SH-SY5Y (cell line): ENCODE results near the gene TBC1D19.

ENCODE experiments used
- GATA2 ChIP-seq: IDR thresholded peaks from 2 replicates; pipeline ENCODE4 v1.6.1; 2011; ENCODE audit warnings: mild to moderate bottlenecking, low read depth, low read length
- GATA3 ChIP-seq: IDR thresholded peaks from 2 replicates; pipeline ENCODE4 v1.6.1; 2011; ENCODE audit warnings: low read depth, mild to moderate bottlenecking, low read length, moderate library complexity

Gene TBC1D19

DNA sequence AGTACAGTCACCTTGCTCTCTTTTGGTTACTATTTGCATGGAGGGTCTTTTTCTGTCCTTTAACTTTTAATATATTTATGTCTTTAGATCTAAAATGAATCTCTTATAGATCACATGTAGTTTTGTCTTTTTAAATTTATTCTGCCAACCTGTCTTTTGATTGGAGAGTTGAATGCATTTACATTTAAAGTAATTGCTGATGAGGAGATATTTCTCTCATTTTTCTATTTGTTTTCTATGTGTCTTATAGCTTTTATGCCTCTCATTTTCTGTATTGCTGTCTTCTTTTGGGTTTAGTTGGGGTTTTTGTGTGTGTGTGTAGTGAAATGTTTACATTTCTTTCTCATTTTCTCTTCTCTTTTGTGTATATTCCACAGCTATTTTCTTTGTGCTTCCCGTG, 123.5 kb downstream of the TBC1D19 start:
- no peak for TF ChIP-seq GATA3
- no peak for TF ChIP-seq GATA2

DNA sequence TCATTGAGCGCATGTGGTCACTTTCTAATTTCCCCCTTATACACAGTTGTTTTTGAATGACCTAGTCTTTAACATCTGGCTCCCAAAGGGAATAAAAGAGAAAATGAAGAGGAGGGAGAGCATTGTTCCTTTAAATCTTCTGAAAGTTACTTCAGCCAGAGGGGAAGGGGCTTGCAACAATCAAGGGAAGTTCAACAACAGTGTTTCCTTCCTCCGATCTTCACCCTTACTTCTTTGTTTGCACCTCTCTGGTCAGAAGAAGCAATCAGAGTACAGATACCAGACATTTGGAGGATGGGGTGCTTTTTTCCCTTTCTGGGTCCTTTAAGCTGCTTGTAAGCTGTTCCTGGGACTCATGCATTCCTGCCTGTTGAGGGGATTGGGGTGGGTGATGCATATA, 125.4 kb downstream of the TBC1D19 start:
- TF ChIP-seq GATA3 (no peak), GATA2 (no peak)

DNA sequence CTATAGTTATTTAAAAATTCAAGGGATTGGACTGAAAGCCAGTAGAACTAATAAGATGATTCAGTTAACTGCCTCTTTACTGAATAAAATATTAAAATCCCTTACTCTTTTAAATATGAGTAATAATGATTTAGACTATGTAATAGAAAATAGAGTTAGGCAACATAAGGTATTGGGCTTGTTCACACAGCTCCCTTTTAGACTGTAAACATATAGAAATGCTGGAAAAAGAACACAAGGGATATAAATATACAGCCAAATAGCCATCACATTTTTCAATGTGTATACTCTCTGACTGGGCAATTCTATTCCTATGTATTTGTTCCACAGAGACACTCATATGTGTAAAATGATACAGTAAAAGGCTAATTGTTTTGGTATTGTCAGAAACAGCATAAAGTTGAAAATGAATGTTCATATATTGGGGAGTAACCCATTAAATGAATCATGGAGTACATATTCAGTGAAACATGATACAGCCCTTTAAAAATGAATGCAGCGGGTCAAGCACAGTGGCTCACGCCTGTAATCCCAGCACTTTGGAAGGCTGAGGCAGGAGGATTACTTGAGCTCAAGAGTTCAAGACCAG, 129.8 kb downstream of the TBC1D19 start:
- no peak for TF ChIP-seq GATA3
- no peak for TF ChIP-seq GATA2

DNA sequence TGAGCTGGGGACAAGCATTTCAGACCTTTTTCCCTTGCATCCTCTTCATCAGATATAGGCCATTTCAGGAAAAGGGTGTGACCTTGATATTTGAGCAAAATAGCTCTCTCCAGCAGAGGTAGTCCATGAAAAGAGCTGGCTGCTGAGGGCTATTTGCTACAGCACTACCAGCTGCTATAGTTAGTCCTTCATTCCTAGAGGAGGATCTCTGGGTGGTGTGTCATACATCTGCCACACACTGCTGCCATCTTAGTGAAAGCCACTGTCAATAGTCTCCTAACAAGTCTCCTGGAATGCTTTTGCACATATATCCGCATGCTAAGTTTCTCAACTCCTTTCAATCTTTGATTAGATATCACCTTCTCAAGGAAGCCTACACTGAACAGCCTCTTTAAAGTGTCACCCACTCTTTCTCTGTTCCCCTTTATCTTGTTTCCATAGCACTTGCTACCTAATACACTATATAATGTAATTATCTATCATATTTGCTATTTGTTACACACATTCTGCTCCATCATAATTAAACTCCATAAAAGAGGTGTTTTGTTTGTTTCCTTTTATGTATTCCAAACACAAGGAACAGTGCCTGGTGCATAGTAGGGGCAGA, 131.9 kb downstream of the TBC1D19 start:
- TF ChIP-seq GATA3, result no peak
- TF ChIP-seq GATA2, result no peak

DNA sequence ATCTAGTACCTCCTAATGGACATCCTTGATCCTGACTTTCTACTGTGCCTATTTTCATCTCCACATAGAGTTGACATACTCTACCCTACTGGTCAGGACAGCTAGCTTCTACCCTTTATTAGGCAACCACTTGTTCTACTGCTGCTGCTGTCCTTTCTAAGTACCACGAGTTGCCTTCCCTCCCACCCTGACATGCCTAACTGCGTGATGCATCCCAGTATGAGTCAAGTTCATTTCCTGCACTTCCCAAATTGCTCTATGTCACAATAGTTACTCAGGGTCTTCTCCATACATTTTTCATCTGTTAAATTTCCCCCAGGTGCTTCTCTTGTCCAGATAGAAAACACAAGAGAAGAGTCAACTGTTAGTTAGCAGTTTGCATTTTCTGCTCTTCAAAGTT, 133.4 kb downstream of the TBC1D19 start:
- TF ChIP-seq GATA3 (no peak), GATA2 (no peak)

DNA sequence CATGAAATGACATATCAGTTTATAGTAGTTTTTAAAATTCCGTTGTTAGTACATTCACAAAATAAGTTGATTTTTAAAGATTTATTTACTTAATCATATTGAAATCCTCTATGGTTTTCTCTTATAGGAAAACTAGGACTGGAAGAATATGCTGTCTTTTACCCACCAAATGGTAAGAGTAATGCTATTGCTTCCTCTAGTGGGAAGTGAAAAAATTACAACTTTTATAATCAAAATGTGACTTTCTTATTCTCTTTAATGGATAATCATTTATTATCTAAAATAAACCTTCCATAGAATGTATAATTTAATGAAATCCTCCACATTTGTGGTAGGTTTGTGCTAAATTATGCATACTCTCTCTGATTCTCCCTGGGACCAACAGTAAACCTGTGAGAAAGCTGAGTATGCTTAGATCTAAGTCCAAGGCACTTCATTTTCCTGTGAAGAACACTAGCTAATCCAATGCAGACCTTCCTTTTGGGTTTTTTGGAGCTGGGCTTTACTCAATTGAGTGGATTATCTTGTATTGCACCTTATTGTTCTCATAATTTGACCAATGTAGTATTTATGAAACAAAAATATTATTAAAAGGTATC, 136.2 kb downstream of the TBC1D19 start:
- TF ChIP-seq GATA3, result no peak
- TF ChIP-seq GATA2, result no peak

DNA sequence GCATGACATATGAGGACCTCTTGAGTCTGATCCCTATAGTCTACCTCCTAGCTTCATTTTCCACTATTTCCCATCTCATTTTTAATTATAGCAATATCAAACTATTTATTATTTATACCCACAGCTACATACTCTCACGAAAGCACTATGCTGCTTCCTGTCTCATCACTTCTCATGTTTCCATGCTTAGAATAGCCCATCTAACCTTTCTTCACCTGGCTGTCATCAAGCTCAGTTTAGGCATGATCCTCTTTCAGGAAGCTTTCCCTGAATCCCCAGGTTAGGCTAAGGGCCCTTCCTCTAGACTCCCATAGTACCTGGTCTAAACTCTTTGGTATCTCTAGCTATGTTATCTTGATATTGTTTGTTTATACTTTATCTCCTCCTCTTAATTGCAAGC, 137.8 kb downstream of the TBC1D19 start:
- TF ChIP-seq GATA2, result no peak

DNA sequence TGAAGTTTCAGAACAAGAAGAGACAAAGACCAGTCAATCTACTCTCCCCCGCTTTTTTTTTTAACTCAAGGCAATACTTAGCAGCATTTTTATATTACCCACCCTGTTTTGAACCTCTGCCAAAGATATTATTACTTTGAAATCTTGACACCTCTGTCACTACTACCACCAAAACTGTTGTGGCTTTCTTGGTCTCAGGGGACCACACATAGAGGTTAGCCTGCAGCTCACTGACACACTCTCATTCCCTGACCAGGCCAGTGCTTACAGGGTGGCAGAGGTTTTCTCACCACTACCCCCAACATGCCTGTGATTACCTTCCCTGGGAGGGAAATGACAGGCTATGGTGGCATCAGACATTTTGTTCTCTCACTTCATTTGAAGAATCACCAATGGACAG, 139.3 kb downstream of the TBC1D19 start:
- TF ChIP-seq GATA3 (no peak), GATA2 (no peak)

DNA sequence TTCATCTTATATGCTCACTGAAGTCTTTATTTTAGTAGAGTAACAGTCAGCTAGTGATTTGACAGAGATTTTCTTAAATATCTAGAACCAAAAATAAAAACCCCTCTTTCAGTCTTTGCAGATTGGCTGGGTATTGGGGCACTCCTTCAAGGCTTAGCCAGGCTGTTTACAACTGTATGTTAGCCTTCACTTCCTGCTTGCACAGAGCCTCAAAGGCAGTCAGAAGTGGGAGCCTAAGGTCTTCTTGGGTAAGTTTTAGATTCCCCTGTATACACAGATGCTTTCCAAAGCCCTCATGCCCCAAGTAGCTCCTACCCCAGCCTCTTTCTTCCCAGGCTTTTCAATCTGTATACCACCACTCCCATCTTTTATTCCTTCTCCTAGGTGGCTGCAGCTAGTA, 140.7 kb downstream of the TBC1D19 start:
- TF ChIP-seq GATA2 (no peak), GATA3 (no peak)

DNA sequence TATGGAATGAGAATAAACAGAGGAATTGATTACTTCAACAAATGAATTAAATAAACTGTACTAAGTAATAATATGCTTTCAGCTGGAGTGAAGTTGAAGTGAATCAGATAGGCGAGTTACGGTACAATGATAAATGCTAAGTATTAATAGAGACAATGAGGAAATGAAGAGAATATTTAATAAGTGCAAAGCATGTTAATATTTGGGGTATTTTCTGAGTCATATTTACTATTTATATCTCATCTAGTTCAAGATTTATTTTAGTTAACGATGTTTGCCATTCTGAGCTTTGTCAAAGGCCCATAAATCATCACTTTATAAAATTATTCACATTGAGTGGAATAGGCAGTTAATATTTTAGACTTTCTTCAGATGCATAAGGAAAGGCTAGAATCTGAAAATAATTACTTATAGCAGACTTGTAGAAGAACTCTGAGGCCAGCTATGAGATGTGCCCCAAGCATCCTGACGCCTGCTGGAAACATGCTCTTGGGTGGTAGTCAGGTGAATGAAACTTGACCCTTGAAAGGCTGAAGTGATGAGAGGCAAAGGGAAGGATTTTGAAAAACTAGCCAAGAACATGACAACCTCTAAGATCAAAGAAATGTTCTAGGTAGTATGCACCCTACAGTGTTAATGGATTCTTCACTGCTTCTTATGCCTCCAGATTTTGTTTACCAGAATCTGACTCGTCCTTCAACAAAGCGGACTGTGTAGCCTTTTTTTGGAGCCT, 142.9 kb downstream of the TBC1D19 start:
- no peak for TF ChIP-seq GATA3

DNA sequence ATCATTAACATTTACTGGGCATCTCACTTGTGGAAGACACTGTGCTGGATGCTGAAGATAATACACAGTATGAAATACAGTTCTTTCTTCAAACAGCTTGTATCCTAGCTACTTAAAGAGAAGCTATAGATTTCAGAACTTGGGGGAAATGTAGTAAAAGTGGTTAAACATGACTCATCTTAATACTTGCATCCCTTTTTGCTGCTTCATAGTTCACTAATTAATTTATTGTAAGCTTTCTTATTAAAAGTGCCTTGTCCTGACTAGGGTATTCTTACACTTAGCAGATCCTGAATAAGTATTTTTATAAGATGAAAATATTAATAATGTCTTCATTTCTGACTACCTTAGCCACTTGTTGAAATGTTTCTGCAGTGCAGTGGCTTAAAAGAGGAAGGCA, 144.0 kb downstream of the TBC1D19 start:
- TF ChIP-seq GATA2 (no peak), GATA3 (no peak)

DNA sequence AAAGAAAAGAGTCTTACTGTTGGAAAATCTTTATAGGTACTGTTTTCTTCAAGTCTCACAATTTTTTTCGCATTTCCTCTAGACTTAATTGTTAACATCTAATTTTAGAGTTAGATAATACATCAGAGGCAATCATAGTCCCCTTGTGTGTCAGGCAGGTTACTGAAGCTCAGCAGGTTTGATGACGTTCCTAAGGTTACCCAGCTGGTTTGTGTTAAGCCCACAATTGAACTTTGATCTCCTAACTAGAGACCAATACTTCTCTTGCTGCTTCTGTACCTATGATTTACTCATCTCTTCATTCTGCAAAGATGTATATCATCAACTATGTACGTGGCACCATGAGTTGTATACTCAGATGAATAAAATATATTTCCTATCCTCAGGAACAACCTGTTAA, 145.1 kb downstream of the TBC1D19 start:
- TF ChIP-seq GATA3 (no peak), GATA2 (no peak)

DNA sequence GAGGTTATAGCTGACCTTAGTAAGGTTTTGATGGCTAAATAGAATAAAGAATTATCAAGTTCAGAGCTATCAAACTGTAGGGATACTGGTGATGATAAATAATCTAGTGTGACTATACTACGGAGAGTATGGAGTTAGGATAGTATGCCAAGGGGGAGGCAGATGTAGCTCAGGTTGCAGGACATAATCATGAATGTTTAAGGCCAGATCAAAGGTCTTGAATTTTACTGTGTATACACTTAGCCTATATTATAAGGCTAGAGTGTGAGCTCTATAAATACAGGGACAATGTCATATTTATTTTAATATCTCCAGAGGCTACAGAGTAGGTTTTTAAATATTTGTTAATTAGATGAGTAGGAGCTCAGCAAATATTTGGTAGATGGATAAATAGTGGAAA, 145.7 kb downstream of the TBC1D19 start:
- TF ChIP-seq GATA3, result no peak
- TF ChIP-seq GATA2, result no peak

DNA sequence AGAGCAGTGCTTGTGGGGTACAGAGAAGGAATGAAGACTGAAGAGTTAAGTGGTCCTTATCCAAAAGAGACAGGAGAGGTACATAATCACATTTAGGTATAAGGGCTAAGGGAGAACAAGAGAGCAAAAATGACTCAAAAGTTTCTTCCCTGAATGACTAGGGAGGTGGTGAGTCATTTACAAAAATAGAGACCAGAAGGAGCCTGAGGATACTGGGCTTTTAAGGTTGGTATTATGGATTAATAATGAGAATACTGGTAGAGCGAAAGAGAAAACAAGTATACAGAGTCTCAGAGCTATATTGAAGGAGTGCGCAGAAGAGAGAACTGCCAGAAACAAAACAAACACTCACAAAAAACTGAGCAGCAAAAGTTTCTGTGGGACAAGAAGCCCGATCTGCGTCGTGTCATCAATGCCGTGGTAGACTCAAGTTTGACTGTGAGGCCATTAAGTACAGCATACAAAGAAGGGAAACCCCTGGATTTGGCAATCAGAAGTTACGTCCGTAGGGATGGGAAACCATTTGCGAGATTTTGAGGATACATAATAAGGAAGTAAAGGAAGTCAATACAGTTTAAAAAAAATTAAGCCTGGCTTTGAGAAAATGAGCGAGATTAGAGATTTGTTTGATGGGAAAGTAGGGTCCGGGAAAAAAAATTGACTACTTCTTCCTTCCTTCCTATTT, 147.6 kb downstream of the TBC1D19 start:
- TF ChIP-seq GATA3 (no peak), GATA2 (no peak)
